GM21529 (cell line): ENCODE measurements around the gene PALM2AKAP2.

ENCODE experiments used
- ATAC-seq: cut with Tn5 transposase; IDR thresholded peaks from one replicate; pipeline ENCODE4 v1.9.1; 2021; ENCODE audit not compliant: unreplicated experiment

PALM2AKAP2 gene

DNA sequence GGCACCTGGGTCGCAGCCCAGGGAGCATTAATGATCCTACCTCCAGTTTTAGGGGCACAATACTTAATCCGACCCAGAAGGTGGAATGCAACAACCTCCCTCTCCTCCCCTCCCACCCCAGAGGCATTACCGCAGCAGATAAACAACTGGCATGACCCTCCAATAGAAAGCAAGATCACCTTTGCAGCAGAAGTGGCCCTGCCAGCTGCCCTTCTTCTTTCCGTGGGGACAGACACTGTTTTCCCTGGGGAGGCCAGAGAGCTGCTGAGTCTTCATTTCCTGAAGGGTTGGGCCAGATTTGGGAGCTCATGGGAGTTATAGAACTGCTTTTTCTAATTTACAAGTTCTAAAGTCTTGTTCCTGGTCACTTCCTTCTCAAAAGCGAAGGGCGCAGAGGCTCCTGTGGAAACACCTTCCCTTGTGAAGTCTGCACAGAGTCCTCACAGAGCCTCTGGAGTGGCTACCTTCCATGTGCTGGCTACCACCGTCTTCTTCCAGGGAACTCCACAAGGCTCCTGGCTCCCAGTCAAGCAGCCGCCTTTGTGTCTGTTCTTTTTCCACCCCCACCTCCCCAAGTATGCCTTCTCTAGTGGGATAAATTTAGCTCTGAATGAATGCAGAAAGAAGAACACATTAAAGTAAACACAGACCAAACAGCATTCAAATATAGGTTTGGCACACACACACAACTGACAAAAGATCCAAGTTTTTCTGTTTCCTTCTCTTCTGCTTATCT, 8.0 kb upstream of the PALM2AKAP2 start:
- ATAC-seq = no peak

DNA sequence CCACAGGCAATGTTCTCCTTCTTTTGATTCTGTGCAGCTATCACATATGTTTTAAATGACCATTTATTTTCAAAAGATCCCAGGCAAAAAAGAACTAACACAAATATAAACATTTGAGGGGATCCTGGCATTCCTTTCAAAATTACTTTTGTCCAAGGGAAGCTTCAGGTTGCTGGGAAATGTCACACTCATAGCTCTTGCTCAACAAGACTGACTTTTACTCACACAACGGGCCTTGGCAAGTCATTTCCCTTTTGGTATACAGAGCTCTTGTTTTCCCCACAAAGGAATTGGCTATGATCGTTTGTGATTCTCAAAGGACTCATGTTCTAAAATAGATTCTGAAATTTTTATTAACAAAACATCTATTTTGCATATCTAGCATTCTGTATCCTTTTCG, 4.5 kb upstream of the PALM2AKAP2 start:
- no peak for ATAC-seq

DNA sequence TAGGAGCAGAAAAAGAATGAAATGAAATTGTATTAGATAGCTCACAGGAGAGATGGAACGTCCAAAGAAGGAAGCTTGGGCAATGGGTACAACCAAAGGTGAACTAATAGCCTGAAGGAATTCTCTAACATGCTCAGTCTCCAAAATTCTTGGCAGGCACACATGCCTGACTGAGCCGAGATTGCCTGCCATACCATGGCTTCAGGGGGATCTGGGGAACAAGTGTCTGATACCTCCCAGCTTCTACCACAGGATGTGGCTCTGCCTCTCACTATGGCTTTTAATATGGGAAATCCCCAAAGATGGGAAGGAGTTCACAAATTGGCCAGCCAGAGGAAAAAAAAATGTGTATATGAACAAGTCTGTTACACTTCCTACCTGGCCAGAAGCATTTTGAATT, 3.6 kb upstream of the PALM2AKAP2 start:
- no peak for ATAC-seq

DNA sequence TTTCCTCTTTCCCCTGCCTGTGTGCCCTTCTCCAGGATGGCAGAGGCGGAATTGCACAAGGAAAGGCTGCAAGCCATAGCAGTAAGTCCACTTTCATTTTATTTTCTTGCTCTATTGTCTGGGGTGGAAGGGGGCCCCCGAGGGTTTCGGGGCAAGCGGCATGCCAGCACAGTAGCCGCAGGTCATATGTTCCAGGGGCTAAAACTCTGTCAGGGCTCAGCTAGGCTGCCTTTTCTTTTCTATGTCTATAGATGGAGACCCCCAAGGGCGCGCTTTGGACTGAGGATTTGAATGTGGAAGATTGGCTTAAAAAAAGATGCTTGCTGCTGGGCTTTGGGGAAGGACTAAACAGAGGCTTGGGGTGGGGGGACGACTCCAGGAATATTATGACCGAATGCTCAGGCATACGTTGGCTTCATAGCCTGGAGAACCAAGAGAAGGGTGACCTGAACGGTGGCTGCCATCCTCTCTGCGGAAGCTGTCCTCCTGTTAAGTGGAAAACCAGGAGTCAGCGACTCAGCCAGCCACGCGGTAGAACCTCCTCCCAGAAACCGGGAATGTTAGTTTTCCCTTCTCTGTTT, 545 bp downstream of the PALM2AKAP2 start:
- ATAC-seq = no peak

DNA sequence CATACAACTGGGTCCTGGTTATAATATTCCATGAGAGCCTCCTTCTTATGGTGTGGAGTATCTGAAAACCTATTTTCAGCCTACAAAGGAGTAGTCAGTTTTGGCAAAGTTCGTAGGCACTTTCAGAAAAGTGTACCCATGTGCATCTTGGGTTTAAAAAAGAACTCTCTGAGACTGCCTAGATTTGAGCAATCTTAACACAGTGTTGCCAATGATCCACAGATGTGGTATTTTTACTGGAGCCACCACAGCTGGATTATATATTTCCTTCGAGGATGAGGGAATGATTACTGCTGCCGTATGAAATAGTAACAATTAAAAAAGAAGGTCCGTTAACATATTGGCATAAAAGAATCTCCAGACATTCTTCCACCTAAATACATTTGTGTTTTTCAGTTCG, 1.1 kb downstream of the PALM2AKAP2 start:
- no peak for ATAC-seq

DNA sequence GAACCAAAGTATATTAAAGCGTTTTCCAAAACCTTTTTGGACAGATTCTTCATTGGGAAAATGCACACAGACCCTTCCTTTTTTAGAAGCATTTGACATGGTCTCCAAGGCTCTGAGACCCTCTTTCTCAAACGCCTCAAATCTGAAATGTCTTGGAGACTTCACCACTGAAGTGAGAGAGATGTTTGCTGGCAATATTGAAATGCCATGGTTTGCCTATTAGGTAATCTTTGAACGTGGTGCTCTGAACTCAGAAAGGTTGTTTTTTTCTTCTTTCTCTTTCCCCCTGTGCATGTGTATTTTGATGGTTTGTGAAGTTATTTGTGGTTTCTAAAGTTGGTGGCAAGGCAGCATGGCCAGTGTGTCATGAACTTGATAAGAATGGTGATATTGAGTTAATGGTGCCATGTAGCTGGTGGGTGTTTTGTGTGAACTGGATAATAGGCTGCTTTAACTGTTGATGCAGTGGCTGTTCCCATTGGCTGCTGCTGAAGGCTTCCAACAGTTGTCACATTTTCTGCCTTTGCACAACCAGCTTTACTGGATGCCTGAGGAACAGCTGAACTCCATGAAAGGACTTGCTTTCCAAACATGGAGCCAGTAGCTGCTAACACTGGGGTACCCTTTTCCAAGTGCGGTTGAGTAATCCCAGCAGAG, 1.7 kb downstream of the PALM2AKAP2 start:
- ATAC-seq = no peak

DNA sequence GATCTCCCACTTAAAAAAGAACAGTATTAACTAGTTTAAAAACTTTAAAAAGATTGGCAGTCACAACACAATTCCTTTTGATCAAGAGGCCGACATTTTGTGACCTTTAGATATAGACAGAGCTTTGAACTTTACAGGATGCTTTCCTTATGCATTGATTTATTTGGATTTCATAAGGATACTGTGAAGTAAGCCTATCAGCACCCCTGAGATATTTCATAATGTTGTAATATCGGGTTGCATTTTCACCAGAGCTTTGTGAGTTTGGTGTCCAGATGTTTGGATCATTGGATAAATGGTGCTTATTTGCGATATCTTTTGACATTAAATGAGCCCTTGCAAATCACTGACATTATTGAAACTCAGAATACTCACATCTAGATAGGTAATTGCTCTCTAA, 7.7 kb downstream of the PALM2AKAP2 start:
- no peak for ATAC-seq

DNA sequence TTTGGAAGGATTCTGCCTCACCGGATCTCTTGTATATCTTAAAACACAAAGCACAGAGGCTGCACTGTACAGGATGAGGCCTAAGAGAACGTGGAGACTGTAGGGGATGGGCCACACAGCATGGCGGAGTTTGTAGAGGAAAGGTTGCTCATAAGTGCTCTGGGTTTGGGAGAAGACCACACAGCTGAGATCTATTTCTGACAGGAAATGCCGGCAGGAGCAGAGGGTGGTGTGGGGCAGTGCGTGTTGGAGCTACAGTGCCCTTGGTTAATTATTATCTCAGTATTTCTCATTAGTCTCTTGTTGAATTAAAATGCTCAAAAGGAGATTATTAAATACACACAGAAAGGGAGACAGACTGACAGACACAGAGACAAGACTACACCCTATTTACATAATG, 9.6 kb downstream of the PALM2AKAP2 start:
- ATAC-seq = no peak

DNA sequence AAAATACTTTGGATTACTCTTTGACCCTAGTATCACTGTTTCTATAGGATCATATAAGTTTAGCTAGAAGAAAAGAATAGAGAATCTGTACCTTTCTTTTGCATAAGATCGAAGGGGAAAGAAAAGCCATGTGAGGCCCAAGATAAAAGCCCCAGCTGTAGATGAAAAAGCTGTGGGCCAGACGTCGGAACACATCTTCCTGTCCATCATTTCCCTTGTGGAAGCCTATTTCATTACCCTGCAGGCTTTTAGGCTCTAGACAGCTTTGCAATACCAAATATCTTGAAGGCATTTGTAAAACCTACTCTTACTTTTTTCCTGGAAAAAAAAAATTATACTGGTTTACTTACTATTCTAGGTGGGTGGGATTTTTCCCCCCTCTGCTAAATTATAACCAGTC, 10.0 kb downstream of the PALM2AKAP2 start:
- ATAC-seq = no peak

DNA sequence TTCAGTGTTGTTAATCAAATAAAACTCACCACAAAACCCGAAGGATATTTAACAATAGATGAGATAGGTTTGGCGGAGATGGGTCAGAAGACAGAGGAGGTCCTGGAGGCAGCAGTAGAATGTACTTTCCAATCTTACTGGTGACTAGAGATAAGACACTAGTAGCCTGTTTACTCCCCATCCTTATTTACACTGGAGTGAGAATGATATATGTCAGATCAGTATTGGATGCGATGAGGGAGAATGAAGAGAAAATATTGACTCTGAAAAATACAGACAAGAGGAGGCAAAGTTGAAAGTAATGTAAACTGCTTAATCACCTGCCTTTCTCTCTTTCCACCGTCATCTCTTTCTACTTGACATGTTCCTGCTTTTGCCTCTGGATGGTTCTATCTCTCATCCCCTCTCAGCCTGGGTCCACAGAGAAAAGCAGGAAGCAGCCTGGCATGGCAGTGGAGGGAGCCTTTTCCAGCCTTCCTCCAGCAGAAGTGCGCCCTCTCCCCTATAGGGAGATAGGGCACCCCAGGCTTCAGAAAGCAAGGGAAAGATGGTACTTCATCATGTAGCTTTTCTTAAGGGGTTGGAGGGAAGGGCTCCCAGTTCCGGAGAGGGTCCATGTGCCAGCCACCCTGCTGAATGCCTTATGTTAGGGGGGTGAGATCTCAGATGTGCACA, 11.1 kb downstream of the PALM2AKAP2 start:
- ATAC-seq = no peak

DNA sequence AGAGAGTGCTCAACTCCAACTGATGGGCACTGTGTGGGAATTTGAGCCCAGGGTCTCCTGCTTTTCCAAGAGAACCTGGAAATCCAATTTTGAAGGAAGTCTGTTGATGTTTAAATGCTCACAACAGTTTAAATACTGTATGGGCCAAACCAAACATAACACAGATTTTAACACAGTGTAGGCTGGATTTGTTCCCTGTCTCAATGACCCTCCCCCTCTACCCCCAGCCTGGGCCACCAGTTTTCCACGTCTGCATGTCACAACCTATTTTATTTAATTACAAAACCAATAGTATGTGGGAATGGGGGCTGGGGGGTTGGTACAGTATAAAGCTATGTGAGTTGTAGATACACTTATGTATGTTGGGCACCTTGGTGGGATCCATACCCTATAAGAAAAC, 11.7 kb downstream of the PALM2AKAP2 start:
- no peak for ATAC-seq

DNA sequence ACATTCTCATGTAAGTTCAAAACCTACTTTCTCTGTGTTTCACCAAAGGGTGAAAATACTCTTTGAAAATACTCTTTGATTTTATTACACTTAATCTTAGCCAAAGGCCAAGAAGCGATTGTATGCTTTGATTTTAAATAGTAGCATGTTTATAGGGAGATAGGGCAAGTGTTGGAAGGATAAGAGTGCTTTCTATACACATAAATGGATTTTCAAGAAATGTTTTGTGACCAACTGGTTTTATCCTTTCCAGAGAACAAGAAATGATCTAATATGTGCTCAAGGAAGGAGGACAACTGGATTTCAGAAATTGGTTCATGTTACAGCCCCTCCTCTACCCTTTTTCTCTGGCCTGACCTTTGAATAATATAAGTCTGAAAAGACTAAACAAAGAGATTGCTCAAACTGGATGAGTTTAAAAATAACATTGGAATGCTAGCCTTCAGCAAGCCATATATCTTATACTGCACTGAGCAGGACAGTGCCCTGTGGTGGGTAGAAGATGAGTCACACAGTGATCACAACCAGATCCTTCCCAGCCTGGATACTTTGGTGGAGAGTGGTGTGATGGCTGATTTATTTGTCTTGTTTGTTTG, 13.1 kb downstream of the PALM2AKAP2 start:
- ATAC-seq = no peak

DNA sequence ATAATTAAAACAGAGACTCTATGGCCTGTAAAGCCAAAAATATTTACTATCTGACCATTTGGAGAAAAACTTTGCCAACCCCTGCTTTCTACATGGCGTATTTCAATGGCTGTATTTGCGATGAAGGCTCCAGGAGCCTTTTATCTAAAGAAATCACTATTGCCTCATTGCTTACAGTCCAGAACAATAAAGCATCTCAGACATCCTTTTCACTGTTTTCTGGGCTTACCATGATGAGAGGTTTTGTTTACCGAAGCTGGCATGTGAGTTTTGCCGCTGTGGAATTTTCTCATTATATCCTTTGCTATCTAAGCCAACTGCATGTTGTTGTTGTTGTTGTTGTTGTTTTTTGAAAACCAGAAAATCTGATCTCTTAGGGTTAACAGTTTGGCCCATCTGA, 13.9 kb downstream of the PALM2AKAP2 start:
- no peak for ATAC-seq

DNA sequence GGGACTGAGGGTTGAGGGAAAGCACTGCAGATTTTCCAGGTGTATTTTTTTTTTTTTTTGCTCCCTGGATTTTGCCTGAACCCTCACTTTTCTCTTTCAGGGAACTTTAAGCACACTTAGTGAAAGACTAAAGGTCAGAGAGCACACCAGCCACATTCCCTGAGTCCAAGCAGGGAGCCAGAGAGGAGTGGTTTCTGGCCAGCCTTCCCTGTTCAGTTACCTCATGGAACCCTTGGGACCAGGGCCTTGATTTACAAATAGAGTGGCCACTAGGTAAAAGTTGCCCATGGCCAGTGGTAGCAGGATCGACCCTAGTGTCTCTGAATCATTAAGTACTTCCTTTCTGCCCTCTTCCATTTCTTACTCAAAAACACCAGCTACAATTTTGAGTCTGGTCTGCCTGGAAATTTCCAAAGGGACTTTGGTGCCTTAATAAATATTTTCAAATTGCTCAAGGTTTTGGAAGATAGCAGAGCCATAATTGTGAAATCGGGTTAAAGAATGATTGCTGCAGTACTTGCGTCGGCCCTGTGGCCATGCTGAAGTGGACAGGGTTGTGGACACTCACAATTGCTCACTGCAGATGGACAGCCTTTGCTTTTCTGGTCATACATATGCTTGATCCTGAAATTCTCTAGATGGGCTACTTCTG, 14.5 kb downstream of the PALM2AKAP2 start:
- no peak for ATAC-seq

DNA sequence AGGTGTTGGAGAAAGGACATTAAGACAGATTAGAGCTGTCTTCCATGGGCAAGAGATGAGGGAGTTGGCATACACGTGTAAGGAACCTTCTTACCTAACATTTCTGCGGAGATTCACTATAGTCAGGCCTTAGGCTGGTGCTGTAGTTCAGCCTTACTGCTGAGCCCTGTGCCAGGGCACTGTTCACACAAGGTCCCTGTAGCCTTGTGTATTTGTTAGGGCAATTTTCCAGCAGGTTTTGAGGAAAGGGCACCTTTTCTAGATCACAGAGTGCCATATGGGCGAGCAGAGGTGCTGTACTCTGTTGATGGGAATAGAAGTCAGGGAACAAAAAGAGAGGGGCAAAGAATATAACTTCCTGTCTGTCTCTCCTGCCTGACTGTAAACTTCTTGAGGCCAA, 15.6 kb downstream of the PALM2AKAP2 start:
- no peak for ATAC-seq

DNA sequence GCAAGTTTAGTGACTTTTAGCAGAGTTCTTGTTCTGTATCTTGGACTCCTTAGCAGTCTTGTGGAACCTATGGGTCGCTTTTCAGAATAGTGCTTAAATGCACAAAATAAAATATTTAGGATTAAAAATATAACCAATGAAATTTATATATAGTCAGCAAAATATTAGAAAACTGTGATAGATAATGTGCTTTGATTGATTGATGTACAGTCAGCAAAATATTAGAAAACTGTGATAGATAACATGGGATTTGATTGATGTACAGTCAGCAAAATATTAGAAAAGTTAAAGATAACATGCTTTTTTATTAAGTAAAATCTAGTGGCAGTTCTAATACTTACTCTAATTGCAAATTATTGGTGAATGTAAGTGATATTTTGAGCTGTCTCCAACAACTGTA, 16.1 kb downstream of the PALM2AKAP2 start:
- no peak for ATAC-seq

DNA sequence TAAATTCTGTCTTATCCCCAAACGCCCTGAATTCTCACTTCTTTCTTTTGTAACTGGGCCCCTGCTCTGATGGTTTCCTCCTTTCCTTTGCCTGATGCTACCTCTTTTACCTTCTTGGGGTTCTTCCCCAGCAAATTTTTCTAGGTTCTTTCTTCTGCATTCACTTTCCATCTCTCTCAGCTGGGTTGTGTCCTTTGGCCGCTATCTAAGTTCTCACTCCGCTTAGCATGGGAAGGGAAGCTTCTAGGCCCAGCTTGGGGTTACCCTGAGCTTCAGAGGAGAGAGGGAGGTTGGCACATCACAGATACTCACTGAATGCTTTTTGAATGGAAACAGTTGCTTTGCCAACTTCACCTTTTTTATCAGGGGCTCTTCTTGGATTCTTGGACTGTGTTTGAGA, 17.0 kb downstream of the PALM2AKAP2 start:
- peak; percentile 55 for ATAC-seq

DNA sequence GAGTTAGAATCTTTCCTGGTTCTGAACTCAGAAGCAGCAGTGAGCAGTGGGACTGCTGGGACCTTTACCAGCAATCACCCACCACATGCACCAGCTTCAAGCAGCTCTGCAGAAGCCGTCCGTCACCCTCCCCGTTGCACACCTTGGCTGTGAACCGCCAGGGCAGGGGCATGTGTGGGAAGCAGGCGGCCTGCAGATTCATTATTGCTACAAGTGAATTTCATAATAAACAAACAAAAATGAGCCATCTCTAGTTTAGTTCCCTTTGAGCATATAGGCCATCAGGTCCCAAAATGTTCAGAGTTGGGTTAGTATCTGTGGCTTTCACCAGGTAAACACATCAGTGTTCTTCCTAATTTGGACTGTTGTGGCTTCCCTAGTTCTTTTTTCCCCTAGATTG, 17.5 kb downstream of the PALM2AKAP2 start:
- no peak for ATAC-seq

DNA sequence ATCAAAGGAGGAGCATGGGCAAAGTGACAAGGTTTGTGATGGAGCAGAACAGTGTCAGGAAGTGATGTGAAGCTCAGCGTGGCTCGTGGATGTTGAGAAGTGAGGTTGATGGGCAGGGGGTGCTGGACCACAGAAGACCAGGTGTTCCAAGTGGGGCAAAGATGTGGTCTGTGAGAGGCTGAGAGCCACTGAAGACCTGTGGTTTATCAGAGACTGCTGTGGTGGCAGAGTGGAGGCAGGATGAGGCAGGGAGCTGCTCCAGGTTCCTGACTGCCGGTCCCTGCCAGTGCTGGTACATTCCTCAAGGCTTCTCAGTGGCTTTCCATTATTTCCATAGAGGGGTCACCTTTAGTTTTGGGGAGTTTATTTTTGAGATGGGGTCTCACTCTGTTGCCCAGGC, 19.1 kb downstream of the PALM2AKAP2 start:
- no peak for ATAC-seq

DNA sequence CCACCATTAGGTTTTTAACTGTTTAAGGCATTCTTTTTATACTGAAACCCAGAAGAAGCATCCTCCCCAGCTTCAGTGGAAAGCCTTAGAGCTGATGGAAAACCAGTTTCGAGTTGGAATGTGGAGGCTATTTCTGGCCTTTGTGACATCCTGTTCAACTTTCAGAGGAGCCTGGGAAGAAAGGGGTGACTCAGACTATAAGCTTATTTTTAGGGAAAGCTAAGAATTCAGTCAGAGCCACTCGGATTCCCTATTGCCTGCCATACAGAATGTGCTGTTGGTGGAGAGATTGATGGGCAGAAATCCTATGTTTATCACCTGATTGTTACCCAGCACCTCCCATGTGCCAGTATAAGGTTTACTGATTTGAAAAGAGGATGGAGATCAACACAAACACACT, 19.8 kb downstream of the PALM2AKAP2 start:
- ATAC-seq = no peak

DNA sequence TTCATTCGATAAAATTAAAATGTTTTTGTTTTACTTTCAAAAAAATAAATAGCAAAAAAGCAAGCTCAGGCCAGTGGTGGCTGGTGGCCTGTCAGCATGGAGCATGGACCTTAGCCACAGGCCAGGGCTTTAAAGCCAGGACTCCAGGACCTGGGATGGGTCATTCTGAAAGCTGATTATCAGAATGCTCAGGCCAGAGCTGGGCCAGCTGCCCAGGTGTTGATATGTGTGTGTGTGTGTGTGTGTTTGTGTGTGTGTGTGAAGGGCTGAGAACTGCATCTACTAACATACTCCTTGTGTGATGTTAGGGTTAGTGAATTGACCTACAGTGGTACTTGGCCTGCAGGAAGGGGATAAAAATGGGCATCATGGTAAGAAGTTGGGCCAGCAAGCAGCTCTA, 21.5 kb downstream of the PALM2AKAP2 start:
- no peak for ATAC-seq
